Heart left ventricle (tissue), 16 donors: ENCODE results near the gene WIPF1. TPM values are rescaled to one million over a fixed set of nuclear protein-coding genes. Genes with fewer than 3 reads are reported as not detected.

ENCODE experiments used
- ATAC-seq, 4 donors: fragments of 200-7000 bp; cut with Tn5 transposase; one replicate each; pipeline ENCODE4 v1.9.1; 2020 to 2022; ENCODE audit warnings: moderate library complexity in 4 of 4, mild to moderate bottlenecking in 3 of 4, moderate number of reproducible peaks in 1 of 4
- DNase-seq, 5 donors: peaks; one replicate each; pipeline ENCODE4 v3.0.0-alpha.2; 2020
- H3K27ac ChIP-seq, 12 donors: fragments of 200-600 bp; sonication (generic) in 4 of 12; one replicate each; pipeline versions ENCODE4 v1.5.0 to v1.8.0; 2016 to 2022; ENCODE audit warnings: mild to moderate bottlenecking in 2 of 12
- H3K27me3 ChIP-seq, 9 donors: fragments of 200-600 bp; sonication (generic) in 2 of 9; one replicate each; pipeline versions ENCODE4 v1.5.1 to v1.8.0; 2016 to 2022; ENCODE audit warnings: mild to moderate bottlenecking in 3 of 9
- H3K36me3 ChIP-seq, 9 donors: fragments of 200-600 bp; sonication (generic) in 2 of 9; one replicate each; pipeline versions ENCODE4 v1.5.0 to v1.8.0; 2018 to 2022; ENCODE audit warnings: mild to moderate bottlenecking in 2 of 9
- H3K4me1 ChIP-seq, 12 donors: fragments of 200-600 bp; sonication (generic) in 4 of 12; one replicate each; pipeline versions ENCODE4 v1.5.0 to v1.8.0; 2016 to 2022; ENCODE audit warnings: mild to moderate bottlenecking in 3 of 12
- H3K4me3 ChIP-seq, 12 donors: fragments of 200-600 bp; sonication (generic) in 4 of 12; one replicate each; pipeline versions ENCODE4 v1.5.0 to v1.8.0; 2017 to 2022; ENCODE audit warnings: mild to moderate bottlenecking in 9 of 12, moderate library complexity in 4 of 12
- H3K9me3 ChIP-seq, 12 donors: fragments of 200-600 bp; sonication (generic) in 4 of 12; one replicate each; pipeline versions ENCODE4 v1.5.0 to v1.8.0; 2016 to 2022; ENCODE audit warnings: mild to moderate bottlenecking in 1 of 12
- POLR2A ChIP-seq, 2 donors: fragments of 450-650 bp; IDR thresholded peaks; one replicate each; pipeline ENCODE4 v1.6.1; 2017; ENCODE audit warnings: antibody characterized with exemption in 2 of 2, mild to moderate bottlenecking in 2 of 2, moderate library complexity in 2 of 2
- WGBS, 4 donors: extraction: QIAGEN DNeasy Blood & Tissue Kit in 2 of 4; methylation state at CpG; one replicate each; pipeline versions ENCODE4 v1.1.5 to v1.1.7; 2013 to 2018; 5-methylcytosine and 5-hydroxymethylcytosine counted together
- intact Hi-C, 10 donors: fragments of 100-400 bp; cut with DNase I; formaldehyde crosslinking; loops; one replicate each; pipeline versions ENCODE4 v1.11.1 to v1.14.2; 2022
- polyA plus RNA-seq, 2 donors: library from polyadenylated mRNA; stranded (reverse); fragments of 200-250 nt; gene quantifications; one replicate each; pipeline ENCODE4 v1.2.3, GENCODE V29; 2013
- total RNA-seq, 9 donors: library from RNA; depleted of rRNA in 2 of 9; stranded (reverse); fragments of >200 nt in 2 of 9; fragmentation: NEBNext Ultra II Directional in 3 of 9; extraction: Animal tissue kit (Norgen Biotek cat#: 25700) in 3 of 9; gene quantifications; one replicate each; pipeline versions ENCODE4 v1.1.0 to v1.2.4, GENCODE V29; 2016 to 2023
- TF ChIP-seq, protein P1 (sequence below), 12 donors: fragments of 200-600 bp; sonication (generic) in 4 of 12; IDR thresholded peaks; one replicate each; pipeline versions ENCODE4 v1.5.0 to v1.8.0; 2018 to 2022; ENCODE audit warnings: antibody characterized with exemption in 12 of 12, mild to moderate bottlenecking in 5 of 12
- donor health status: ischemic (EF 13 %, LVEDD 7.1; RV severe dilation, severe dysfunction).
- donor health status: healthy with polysubstance abuse.
- donor health status: DM: no; HTN: yes; CAD: no.
- donor health status: DM: no; HTN: no; CAD: no.
- donor health status: ischemic (EF 25% LVEDD 6.9; RV normal size, moderate dysfunction).
- donor health status: ischemic (EF 25% LVEDD 5.7; RV mildly dilated, moderate dysfunction).
- donor health status: healthy.
- donor health status: DM: yes; HTN: yes; CAD: no.
- donor health status: ischemic (EF 35%, LVEDD 5.7; RV mildly dilated, moderate dysfunction).
- donor health status: nonischemic (EF 11% LVEDD 7.7; RV severe dilation, severe dysfunction).
- donor health status: DM: yes; HTN: yes; CAD: no.
- donor health status: PGD.
- donor health status: ischemic (EF 29% LVEDD 5.4; RV normal size, mild dysfunction).
- donor health status: nonischemic (EF 23%, LVEDD 6.1; RV moderate dilation, normal function).

The WIPF1 gene
- total and polyA plus RNA-seq, 11 donors, result 9.7 to 73.2 (median 13.9) TPM

GRCh38 chr2:174606336-174606735 is 8.7 kb upstream of the WIPF1 start:
- H3K27ac ChIP-seq, result peak overlapping the region in 3 of 12 donors; percentile 3 to 48 (median 11)
- peaks cover 0 to 77% (median 16%) of the 10 kb centered on the region in 12 donors for H3K4me1 ChIP-seq
- WGBS, 4 donors, result 50 to 61% (median 54%) methylated on average over 3 of the region's 3 CpGs
- intact Hi-C loops, result loop anchor here in 3 of 10 donors (5.0 to 10.0 kb wide), 3 partner anchors 76 to 139 kb away; no protein-coding TSS in a partner anchor
- no peaks in the 10 kb centered on the region for H3K9me3 ChIP-seq
- H3K4me3 ChIP-seq, result no peak overlapping the region
- ATAC-seq, result peak in 1 of 4 donors; percentile 36
- peaks cover 0 to 28% (median 0%) of the 10 kb centered on the region in 9 donors for H3K36me3 ChIP-seq
- H3K27me3 ChIP-seq, result no peaks in the 10 kb centered on the region
- DNase-seq, result no peak
- TF ChIP-seq, protein P1, sequence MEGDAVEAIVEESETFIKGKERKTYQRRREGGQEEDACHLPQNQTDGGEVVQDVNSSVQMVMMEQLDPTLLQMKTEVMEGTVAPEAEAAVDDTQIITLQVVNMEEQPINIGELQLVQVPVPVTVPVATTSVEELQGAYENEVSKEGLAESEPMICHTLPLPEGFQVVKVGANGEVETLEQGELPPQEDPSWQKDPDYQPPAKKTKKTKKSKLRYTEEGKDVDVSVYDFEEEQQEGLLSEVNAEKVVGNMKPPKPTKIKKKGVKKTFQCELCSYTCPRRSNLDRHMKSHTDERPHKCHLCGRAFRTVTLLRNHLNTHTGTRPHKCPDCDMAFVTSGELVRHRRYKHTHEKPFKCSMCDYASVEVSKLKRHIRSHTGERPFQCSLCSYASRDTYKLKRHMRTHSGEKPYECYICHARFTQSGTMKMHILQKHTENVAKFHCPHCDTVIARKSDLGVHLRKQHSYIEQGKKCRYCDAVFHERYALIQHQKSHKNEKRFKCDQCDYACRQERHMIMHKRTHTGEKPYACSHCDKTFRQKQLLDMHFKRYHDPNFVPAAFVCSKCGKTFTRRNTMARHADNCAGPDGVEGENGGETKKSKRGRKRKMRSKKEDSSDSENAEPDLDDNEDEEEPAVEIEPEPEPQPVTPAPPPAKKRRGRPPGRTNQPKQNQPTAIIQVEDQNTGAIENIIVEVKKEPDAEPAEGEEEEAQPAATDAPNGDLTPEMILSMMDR (IDR thresholded peaks at IDR 0.05), result no peak
- TF ChIP-seq POLR2A (IDR thresholded peaks at IDR 0.05), result no peak

DNA sequence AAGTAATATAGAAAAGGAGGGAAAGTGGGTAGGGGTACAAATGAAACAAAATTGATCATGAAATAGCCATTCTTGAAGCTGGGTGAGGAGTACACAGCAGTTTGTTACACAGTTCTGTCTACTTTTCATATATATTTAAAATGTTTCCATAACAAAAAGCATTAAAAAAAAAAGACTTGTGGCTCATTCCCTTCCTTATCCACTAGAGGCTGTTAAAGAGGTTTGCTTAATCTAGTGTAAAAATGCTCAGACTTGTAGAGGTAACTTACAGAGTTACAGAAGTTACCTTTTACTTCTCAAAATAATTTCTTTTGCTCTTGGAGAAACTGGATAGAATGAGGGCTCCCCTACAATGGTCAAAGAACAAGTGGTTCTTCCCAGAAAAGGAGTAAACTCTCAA is 8.1 kb upstream of the WIPF1 start:
- DNase-seq (no peak), ATAC-seq (no peak)
- peaks cover 0 to 76% (median 12%) of the 10 kb centered on the region in 12 donors for H3K4me1 ChIP-seq
- TF ChIP-seq POLR2A (IDR thresholded peaks at IDR 0.05), result no peak
- TF ChIP-seq, protein P1 (IDR thresholded peaks at IDR 0.05), result peak in 6 of 12 donors; percentile 5 to 36 (median 20)
- peaks cover 0 to 28% (median 0%) of the 10 kb centered on the region in 9 donors for H3K36me3 ChIP-seq
- intact Hi-C loops, result loop anchor here in 3 of 10 donors (5.0 to 10.0 kb wide), 3 partner anchors 77 to 138 kb away; no protein-coding TSS in a partner anchor
- H3K27ac ChIP-seq, result peak overlapping the region in 1 of 12 donors; percentile 48
- no peak overlapping the region for H3K4me3 ChIP-seq
- H3K27me3 ChIP-seq, result no peaks in the 10 kb centered on the region
- H3K9me3 ChIP-seq, result no peaks in the 10 kb centered on the region

GRCh38 chr2:174603280-174603679 is 5.7 kb upstream of the WIPF1 start:
- Histone ChIP-seq H3K4me1 (peaks cover 0 to 75% (median 3%) of the 10 kb centered on the region in 12 donors), H3K9me3 (no peaks in the 10 kb centered on the region), H3K4me3 (no peak overlapping the region), H3K36me3 (peaks cover 0 to 12% (median 0%) of the 10 kb centered on the region in 9 donors), H3K27me3 (no peaks in the 10 kb centered on the region), H3K27ac (peak overlapping the region in 1 of 12 donors; percentile 54)
- TF ChIP-seq, protein P1 (IDR thresholded peaks at IDR 0.05), result peak; percentile 43 to 77 (median 60)
- TF ChIP-seq POLR2A (IDR thresholded peaks at IDR 0.05), result no peak
- peak; percentile 80 to 94 (median 93) for ATAC-seq
- whole genome bisulfite sequencing, 4 donors, result 17 to 31% (median 25%) methylated on average over 3 of the region's 3 CpGs
- intact Hi-C loops, result loop anchor here in 9 of 10 donors (2.0 to 10.0 kb wide), 6 partner anchors 79 to 141 kb away; partner anchors contain the start of gene GPR155 (in 2 of the 9)
- DNase-seq, result peak in 4 of 5 donors; percentile 45 to 68 (median 62)

DNA sequence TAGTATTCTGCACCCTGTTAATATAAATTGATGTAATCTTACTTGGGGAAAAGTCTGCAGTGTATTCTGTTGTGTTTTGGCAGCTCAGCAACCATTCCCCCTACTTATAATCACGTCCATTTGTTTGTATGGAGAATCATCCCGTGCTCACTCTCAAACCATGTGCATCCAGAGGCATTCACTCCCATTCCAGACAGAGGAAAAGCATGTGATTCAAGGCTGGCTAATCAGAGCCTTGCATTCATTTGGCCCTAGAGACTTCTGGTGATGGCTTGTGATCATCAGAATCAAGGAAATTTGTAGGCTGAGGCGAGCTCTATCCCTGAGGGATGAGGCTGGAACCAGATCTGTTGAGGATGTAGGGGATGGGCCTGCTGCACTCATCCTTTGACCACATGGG is 5.1 kb upstream of the WIPF1 start:
- peaks cover 0 to 75% (median 5%) of the 10 kb centered on the region in 12 donors for H3K4me1 ChIP-seq
- no peak for ATAC-seq
- H3K27ac ChIP-seq, result peak overlapping the region in 1 of 12 donors; percentile 54
- H3K4me3 ChIP-seq, result no peak overlapping the region
- DNase-seq, result no peak
- H3K36me3 ChIP-seq, result peaks cover 0 to 12% (median 0%) of the 10 kb centered on the region in 9 donors
- TF ChIP-seq, protein P1 (IDR thresholded peaks at IDR 0.05), result no peak
- no peak for TF ChIP-seq POLR2A (IDR thresholded peaks at IDR 0.05)
- H3K9me3 ChIP-seq, result no peaks in the 10 kb centered on the region
- 81 to 90% (median 88%) methylated on average over 3 of the region's 3 CpGs for WGBS, 4 donors
- H3K27me3 ChIP-seq, result no peaks in the 10 kb centered on the region
- intact Hi-C loops, result loop anchor here in 9 of 10 donors (2.0 to 10.0 kb wide), 6 partner anchors 80 to 140 kb away; partner anchors contain the start of gene GPR155 (in 2 of the 9)
